Muscle of leg (tissue), 11 donors: Measurements from ENCODE around the gene LSR. TPM values are rescaled to one million over a fixed set of nuclear protein-coding genes. Genes with fewer than 3 reads are reported as not detected.
"Not testable (repeated sequence)": the region's sequence is repeated elsewhere in the genome, so short reads cannot be mapped to it uniquely, and the experiment has no call there.

Experiments used
- DNase-seq: peaks from one replicate; pipeline ENCODE4 v3.0.0; 2013
- H3K27ac ChIP-seq: one replicate; pipeline ENCODE4 v1.5.1; 2013; ENCODE audit warnings: mild to moderate bottlenecking, low read length, control low read depth
- H3K27me3 ChIP-seq: one replicate; pipeline ENCODE4 v1.6.1; 2013; ENCODE audit warnings: low read length; ENCODE audit not compliant: control insufficient read depth, insufficient read depth
- H3K36me3 ChIP-seq: one replicate; pipeline ENCODE4 v1.6.1; 2013; ENCODE audit warnings: low read length; ENCODE audit not compliant: control insufficient read depth, insufficient read depth
- H3K4me1 ChIP-seq: one replicate; pipeline ENCODE4 v1.6.1; 2013; ENCODE audit warnings: low read length; ENCODE audit not compliant: control insufficient read depth, insufficient read depth
- H3K4me3 ChIP-seq: one replicate; pipeline ENCODE4 v1.5.1; 2013; ENCODE audit warnings: low read length, control low read depth
- H3K9me3 ChIP-seq: replicated peaks from 2 replicates; pipeline ENCODE4 v1.6.1; 2013; ENCODE audit warnings: low read depth, low read length; ENCODE audit not compliant: control insufficient read depth
- WGBS: methylation state at CpG from one replicate; pipeline ENCODE4 v1.1.5; 2013; ENCODE audit warnings: missing lambda C conversion rate; ENCODE audit not compliant: insufficient coverage; 5-methylcytosine and 5-hydroxymethylcytosine counted together
- polyA plus RNA-seq, 8 donors: library from polyadenylated mRNA; unstranded; fragments of 120-200 nt; gene quantifications; one replicate each; pipeline versions ENCODE4 v1.2.1 to v1.2.3, GENCODE V29; 2013; ENCODE audit warnings: inconsistent platforms in 1 of 8, low replicate concordance in 1 of 8; ENCODE audit not compliant: insufficient read length in 8 of 8, insufficient read depth in 1 of 8
- total RNA-seq: library from RNA; stranded (reverse); fragments of 120-200 nt; gene quantifications from one replicate; pipeline ENCODE4 v1.2.4, GENCODE V29; 2013

LSR gene
- total and polyA plus RNA-seq, 9 donors, result 2.9 to 15.2 (median 5.1) TPM

DNA sequence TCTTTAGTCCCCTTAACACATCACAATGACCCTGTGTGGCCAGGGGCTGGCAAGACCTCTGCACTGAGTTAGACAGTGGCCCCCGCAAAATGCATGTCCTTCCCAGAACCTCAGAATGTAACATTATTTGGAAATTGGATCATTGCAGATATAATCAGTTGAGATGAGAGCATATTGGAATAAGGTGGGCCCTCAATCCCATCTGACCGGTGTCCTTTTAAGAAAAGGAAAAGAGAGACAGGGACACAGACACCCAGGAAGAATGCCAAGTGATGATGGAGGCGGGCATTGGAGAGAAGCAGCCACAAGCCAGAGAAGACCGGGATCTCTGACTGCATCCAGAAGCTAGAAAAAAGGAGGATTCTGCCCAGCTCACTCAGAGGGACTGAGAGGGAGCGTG is 22.1 kb upstream of the LSR start:
- WGBS, result 79% methylated on average over 4 of the region's 5 CpGs
- Histone ChIP-seq H3K4me1 (no peaks in the 10 kb centered on the region), H3K36me3 (no peaks in the 10 kb centered on the region), H3K9me3 (peaks cover 2% of the 10 kb centered on the region), H3K27ac (no peak overlapping the region), H3K27me3 (peaks cover 6% of the 10 kb centered on the region), H3K4me3 (no peak overlapping the region)
- DNase-seq, result no peak

DNA sequence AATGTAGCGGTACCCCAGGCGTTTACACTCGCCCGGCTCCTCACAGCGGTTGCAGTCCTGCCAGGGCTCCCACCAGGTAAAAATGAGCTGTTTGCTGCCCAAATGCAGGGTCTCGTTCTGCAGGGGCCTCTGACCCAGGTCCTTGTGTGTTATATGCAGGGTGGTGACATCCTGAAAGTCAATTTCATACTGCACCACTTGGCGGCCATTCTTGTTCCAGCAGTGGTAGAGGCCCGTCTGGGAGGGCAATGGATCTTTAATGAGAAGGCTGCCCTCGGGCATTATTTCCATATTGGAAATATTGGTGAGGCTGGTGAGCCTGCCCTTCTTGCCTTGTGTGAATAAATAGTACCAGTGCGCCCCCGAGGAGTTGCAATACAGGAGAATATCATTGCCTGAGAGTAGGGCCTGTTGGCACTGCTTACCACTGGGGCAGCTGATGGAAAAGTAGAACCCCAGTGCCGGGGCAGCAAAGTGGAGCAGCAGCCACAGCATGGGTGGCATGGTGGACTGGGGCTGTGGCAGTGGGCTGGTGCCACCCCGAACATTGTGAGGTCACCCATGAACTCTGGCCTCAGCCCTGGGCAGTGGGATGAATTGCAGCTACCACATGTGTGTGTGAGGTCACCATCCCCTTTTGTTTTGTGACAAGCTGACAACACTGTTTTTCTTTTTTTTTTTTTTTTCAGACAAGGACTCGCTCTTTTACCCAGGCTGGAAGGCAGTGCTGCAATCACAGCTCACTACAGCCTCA is 20.4 kb upstream of the LSR start, which contains the start of gene FAM187B:
TSS of gene FAM187B (minus strand) at position 563 of the 754 bp plus-strand sequence. CDS start at position 504, 59 bp downstream.
- 84% methylated on average over 11 of the region's 14 CpGs for WGBS
- Histone ChIP-seq H3K4me1 (no peaks in the 10 kb centered on the region), H3K36me3 (no peaks in the 10 kb centered on the region), H3K27ac (no peak within 1 kb of the TSS), H3K4me3 (no peak within 1 kb of the TSS), H3K27me3 (peaks cover 10% of the 10 kb centered on the region), H3K9me3 (no peaks in the 10 kb centered on the region)
- no peak for DNase-seq

DNA sequence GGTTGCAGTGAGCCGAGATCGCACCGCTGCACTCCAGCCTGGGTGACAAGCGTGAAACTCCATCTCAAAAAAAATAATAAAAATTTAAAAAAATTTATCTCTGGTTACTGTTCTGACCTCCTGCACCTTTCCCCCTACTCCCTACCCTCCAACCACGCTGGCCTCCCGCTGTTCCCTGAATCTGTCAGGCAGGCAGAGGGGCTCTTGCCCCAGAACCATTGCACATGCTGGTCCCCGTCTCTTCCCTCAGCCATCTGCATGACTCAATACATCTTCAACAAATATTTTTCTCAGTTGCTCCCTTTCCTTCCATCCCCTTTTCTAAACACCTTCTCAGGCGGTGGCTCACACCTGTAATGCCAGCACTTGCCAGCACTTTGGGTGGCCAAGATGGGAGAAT is 19.2 kb upstream of the LSR start:
- Histone ChIP-seq H3K27me3 (peaks cover 10% of the 10 kb centered on the region), H3K9me3 (no peaks in the 10 kb centered on the region), H3K36me3 (no peaks in the 10 kb centered on the region), H3K4me3 (no peak overlapping the region), H3K4me1 (no peaks in the 10 kb centered on the region), H3K27ac (no peak overlapping the region)
- DNase-seq, result no peak
- 60% methylated on average over 4 of the region's 8 CpGs for WGBS

DNA sequence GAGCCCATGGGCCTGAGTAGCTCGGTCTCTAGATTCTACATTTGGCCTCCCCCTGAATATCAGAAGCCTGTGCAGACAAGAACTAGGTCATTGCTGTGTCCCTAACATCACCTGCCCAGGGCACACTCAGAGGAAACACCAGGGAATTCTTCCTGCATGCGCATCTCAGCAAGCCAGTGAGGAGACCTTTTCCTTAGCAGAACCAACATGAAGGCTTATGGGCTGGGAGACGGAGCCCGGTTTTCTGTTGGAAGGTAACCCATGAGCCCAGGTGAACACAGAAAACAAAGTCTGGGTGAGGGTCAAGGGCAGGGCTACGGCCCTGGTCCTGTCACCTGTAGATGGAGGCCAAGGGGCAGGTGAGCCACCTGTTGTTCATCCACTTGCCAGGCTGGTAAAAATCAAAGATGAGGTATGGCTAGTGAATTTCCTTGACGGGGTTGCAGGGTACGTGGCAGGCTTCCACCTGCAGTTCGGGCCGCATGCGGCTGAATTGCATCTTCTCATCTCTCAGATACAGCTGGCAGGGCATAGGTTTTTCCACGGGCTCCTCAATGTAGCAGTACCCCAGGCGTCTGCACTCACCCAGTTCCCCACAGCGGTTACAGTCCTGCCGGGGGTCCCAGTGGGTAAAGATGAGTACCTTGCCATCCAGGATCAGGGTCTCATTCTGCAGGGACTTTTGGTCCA is 16.7 kb upstream of the LSR start:
- no peaks in the 10 kb centered on the region for H3K9me3 ChIP-seq
- WGBS, result 82% methylated on average over 13 of the region's 14 CpGs
- H3K4me1 ChIP-seq, result no peaks in the 10 kb centered on the region
- peaks cover 8% of the 10 kb centered on the region for H3K27me3 ChIP-seq
- no peak overlapping the region for H3K27ac ChIP-seq
- DNase-seq, result no peak
- no peak overlapping the region for H3K4me3 ChIP-seq
- no peaks in the 10 kb centered on the region for H3K36me3 ChIP-seq

DNA sequence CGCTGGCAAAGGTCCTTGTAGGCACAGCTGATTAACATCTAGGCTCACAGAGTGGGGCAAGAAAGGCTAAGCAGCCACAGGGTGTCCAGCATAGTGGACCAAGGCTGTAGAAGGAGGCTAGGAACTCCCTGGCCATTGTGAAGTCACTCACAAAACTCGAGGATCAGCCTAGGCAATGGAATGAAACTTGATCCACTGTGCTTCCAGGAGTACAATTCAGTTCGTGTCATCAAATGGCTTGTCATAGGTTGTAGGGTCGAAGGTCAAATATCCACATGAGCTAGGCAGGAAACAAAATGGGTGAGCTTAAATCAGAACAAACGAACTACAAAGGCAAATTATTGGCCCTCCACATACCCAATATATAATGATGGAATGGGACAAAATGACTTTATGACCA is 15.9 kb upstream of the LSR start:
- Histone ChIP-seq H3K9me3 (no peaks in the 10 kb centered on the region), H3K27ac (no peak overlapping the region), H3K27me3 (peaks cover 6% of the 10 kb centered on the region), H3K4me3 (no peak overlapping the region), H3K36me3 (no peaks in the 10 kb centered on the region), H3K4me1 (no peaks in the 10 kb centered on the region)
- DNase-seq, result no peak
- 57% methylated on average over 2 of the region's 5 CpGs for WGBS

DNA sequence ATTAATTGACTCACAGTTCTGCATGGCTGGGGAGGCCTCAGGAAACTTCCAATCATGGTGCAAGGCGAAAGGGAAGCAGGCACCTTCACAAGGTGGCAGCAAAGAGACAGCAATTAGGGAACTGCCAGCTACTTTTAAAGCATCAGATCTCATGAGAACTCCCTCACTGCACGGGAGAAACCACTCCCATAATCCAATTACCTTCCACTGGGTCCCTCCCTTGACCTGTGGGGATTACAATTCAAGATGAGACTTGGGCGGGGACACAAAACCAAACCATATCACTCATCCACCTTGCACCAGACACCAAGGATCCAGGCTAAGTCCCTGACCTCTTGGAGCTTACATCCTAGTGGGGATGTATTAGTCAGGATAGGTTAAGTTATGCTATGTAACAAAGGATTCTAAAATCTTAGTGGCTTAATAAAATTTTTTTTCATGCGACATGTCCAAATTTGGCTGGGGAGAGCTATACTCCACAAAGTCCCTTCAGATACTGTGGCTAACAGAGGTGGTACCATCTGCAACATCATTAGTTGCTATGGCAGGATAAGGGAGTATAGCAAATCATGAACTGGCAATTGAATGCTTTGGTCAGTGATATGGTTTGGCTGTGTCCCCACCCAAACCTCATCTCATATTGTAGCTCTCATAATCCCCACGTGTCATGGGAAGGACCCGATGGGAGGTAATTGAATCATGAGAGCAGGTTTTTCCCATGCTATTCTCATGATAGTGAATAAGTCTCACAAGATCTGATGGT is 12.0 kb upstream of the LSR start:
- H3K9me3 ChIP-seq, result peaks cover 11% of the 10 kb centered on the region
- H3K4me3 ChIP-seq, result no peak overlapping the region
- no peaks in the 10 kb centered on the region for H3K36me3 ChIP-seq
- no peaks in the 10 kb centered on the region for H3K4me1 ChIP-seq
- WGBS, result 33% methylated on average over 2 of the region's 6 CpGs
- no peak for DNase-seq
- no peak overlapping the region for H3K27ac ChIP-seq
- peaks cover 5% of the 10 kb centered on the region for H3K27me3 ChIP-seq

DNA sequence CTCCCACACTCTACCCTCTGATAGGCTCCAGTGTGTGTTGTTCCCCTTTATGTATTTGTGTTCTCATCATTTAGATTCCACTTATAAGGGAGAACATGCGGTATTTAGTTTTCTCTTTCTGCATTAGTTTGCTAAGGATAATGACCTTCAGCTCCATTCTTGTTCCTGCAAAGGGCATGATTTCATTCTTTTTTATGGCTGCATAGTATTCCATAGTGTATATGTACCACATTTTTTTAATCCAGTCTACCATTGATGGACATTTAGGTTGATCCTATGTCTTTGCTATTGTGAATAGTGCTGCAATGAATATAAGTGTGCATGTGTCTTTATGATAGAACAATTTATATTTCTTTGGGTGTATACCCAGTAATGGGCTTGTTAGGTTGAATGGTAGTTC is 9.2 kb upstream of the LSR start:
- H3K9me3 ChIP-seq, result peaks cover 13% of the 10 kb centered on the region
- not testable (repeated sequence) for H3K4me1 ChIP-seq, H3K36me3 ChIP-seq, H3K27ac ChIP-seq, H3K27me3 ChIP-seq, DNase-seq, H3K4me3 ChIP-seq
- WGBS, result no CpG with 5 or more reads among the region's 1 CpG

DNA sequence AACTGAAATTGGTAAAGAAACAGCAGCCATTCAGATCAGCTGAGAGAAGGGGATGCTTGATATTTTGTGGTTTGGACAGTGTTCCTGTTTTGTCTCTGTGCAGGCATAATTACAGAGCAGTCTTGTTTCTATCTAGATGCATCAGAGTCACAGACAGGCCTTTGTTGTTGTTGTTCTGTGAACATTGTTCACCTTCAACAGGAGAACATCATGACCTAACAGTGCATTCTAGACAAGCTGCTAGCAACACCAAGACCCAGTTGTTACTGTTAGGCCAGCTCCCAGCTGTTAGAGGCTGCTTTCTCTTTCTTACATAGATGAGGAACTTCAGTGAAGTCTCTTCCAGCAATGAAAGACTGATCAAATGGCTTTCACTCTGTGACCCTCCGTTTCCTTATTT is 8.5 kb upstream of the LSR start:
- Histone ChIP-seq H3K27me3 (no peaks in the 10 kb centered on the region), H3K4me3 (no peak overlapping the region), H3K36me3 (no peaks in the 10 kb centered on the region), H3K9me3 (peaks cover 13% of the 10 kb centered on the region), H3K4me1 (no peaks in the 10 kb centered on the region), H3K27ac (no peak overlapping the region)
- WGBS, result no CpG with 5 or more reads among the region's 1 CpG
- DNase-seq, result no peak

DNA sequence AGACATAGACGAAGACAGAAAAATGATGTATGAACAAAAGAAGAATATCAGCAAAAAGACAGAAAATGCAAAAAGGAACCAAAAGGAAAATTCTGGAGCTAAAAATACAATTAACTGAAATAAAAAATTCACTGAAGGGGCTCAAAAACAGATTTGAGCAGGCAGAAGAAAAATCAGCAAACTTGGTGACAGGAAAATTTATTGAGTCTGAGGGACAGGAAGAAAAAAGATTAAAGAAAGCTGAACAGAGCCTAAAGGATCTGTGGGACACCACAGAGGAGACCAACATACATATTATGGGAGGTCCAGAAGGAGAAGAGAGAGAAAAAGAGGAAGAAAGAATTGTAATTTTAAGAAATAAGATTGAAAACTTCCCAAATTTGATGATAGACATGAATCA is 7.4 kb upstream of the LSR start:
- H3K4me3 ChIP-seq, result no peak overlapping the region
- DNase-seq, result no peak
- H3K27me3 ChIP-seq, result peaks cover 4% of the 10 kb centered on the region
- H3K36me3 ChIP-seq, result no peaks in the 10 kb centered on the region
- H3K9me3 ChIP-seq, result peaks cover 13% of the 10 kb centered on the region
- no CpG with 5 or more reads among the region's 1 CpG for WGBS
- no peaks in the 10 kb centered on the region for H3K4me1 ChIP-seq
- H3K27ac ChIP-seq, result no peak overlapping the region

DNA sequence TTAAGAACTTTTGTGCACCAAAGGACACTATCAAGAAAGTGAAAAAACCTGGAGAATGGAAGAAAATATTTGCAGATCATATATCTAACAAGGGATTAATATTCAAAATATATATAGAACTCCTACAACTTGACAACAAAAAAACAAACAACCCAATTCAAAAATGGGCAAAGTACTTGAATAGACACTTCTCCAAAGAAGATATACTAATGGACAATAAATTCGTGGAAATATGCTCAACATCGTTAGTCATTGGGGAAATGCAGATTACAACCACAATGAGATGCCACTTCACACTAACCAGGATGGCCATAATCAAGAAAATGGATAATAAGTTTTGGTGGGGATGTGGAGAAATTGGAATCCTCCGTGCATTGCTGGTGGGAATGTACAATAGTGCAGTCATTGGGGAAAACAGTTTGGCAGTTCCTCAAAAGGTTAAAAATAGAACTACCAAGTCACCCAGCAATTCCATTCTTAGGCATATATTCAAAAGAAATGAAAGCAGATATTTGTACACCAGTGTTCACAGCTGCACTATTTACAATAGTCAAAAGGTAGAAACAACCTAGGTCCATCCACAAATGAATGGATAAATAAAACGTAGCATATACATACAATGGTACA is 2.2 kb upstream of the LSR start:
- peaks cover 4% of the 10 kb centered on the region for H3K9me3 ChIP-seq
- peaks cover 8% of the 10 kb centered on the region for H3K4me1 ChIP-seq
- H3K27me3 ChIP-seq, result peaks cover 43% of the 10 kb centered on the region
- no CpG with 5 or more reads among the region's 4 CpGs for WGBS
- no peaks in the 10 kb centered on the region for H3K36me3 ChIP-seq
- no peak overlapping the region for H3K27ac ChIP-seq
- no peak for DNase-seq
- H3K4me3 ChIP-seq, result no peak overlapping the region
